22Rv1 (cell line): ENCODE measurements around the gene TBC1D21.

Experiments used
- CTCF ChIP-seq: fragments of 450-650 bp; IDR thresholded peaks from 2 replicates; pipeline ENCODE4 v1.5.1; 2017; ENCODE audit warnings: mild to moderate bottlenecking
- ZFX ChIP-seq: fragments of 450-650 bp; IDR thresholded peaks from 2 replicates; pipeline ENCODE4 v1.6.1; 2017; ENCODE audit warnings: antibody characterized with exemption, borderline replicate concordance

- TF ChIP-seq CTCF (no peak), ZFX (no peak)
Measured at GRCh38 chr15:73934281-73934680, 60.9 kb downstream of the TBC1D21 start.
